Sigmoid colon (tissue), 7 donors: ENCODE data around the gene ZNF654. TPM values are rescaled to one million over a fixed set of nuclear protein-coding genes. Genes with fewer than 3 reads are reported as not detected.

ENCODE experiments used
- DNase-seq: peaks from one replicate; pipeline ENCODE4 v3.0.0-alpha.2; 2019
- H3K27ac ChIP-seq, 4 donors: fragments of 200-600 bp; sonication (generic); one replicate each; pipeline ENCODE4 v1.5.1; 2016 to 2019; ENCODE audit warnings: mild to moderate bottlenecking in 1 of 4
- H3K27me3 ChIP-seq, 3 donors: fragments of 200-600 bp; sonication (generic); one replicate each; pipeline ENCODE4 v1.5.1; 2019; ENCODE audit warnings: mild to moderate bottlenecking in 1 of 3
- H3K36me3 ChIP-seq, 4 donors: fragments of 200-600 bp; sonication (generic); one replicate each; pipeline ENCODE4 v1.5.1; 2016 to 2019
- H3K4me1 ChIP-seq, 4 donors: fragments of 200-600 bp; sonication (generic); one replicate each; pipeline ENCODE4 v1.5.1; 2017 to 2019
- H3K4me3 ChIP-seq, 4 donors: fragments of 200-600 bp; sonication (generic); one replicate each; pipeline ENCODE4 v1.5.1; 2017 to 2019; ENCODE audit warnings: mild to moderate bottlenecking in 2 of 4, moderate library complexity in 1 of 4
- H3K9me3 ChIP-seq, 4 donors: fragments of 200-600 bp in 3 of 4; sonication (generic) in 3 of 4; one replicate each; pipeline versions ENCODE4 v1.5.1 to v1.6.1; 2013 to 2019
- EP300 ChIP-seq, 4 donors: sonication (generic); formaldehyde crosslinking; IDR thresholded peaks; one replicate each; pipeline ENCODE4 v1.6.1; 2017; ENCODE audit warnings: antibody characterized with exemption in 4 of 4
- POLR2A ChIP-seq, 2 donors: fragments of 450-650 bp; IDR thresholded peaks; one replicate each; pipeline ENCODE4 v1.6.1; 2016; ENCODE audit warnings: antibody characterized with exemption in 2 of 2, mild to moderate bottlenecking in 2 of 2, moderate library complexity in 2 of 2
- POLR2AphosphoS5 ChIP-seq, 4 donors: sonication (generic); formaldehyde crosslinking; IDR thresholded peaks; one replicate each; pipeline ENCODE4 v1.6.1; 2017; ENCODE audit warnings: antibody characterized with exemption in 4 of 4
- WGBS, 2 donors: extraction: QIAGEN DNeasy Blood & Tissue Kit; methylation state at CpG; one replicate each; pipeline ENCODE4 v1.1.7; 2013; 5-methylcytosine and 5-hydroxymethylcytosine counted together
- intact Hi-C: fragments of 100-400 bp; cut with DNase I; formaldehyde crosslinking; loops from one replicate; pipeline ENCODE4 v1.15.1; 2023
- polyA plus RNA-seq, 3 donors: library from polyadenylated mRNA; stranded (reverse); fragments of 200-250 nt; gene quantifications; one replicate each; pipeline ENCODE4 v1.2.3, GENCODE V29; 2013
- total RNA-seq, 4 donors: library from RNA; depleted of rRNA; stranded (reverse); fragments of >200 nt; gene quantifications; one replicate each; pipeline ENCODE4 v1.1.0, GENCODE V29; 2016
- TF ChIP-seq, protein P1 (sequence below), 4 experiments: fragments of 450-650 bp in 3 of 4; fragments of 200-600 bp in 1 of 4; IDR thresholded peaks; one replicate each; pipeline ENCODE4 v1.5.1; 2016 to 2019; ENCODE audit warnings: antibody characterized with exemption in 4 of 4, mild to moderate bottlenecking in 3 of 4, moderate library complexity in 2 of 4
- donor health status: healthy with polysubstance abuse.
- donor health status: Bipolar disorder and iron deficiency.
- donor health status: healthy.

The ZNF654 gene
- total and polyA plus RNA-seq, 7 donors = 3.0 to 20.2 (median 17.8) TPM

DNA sequence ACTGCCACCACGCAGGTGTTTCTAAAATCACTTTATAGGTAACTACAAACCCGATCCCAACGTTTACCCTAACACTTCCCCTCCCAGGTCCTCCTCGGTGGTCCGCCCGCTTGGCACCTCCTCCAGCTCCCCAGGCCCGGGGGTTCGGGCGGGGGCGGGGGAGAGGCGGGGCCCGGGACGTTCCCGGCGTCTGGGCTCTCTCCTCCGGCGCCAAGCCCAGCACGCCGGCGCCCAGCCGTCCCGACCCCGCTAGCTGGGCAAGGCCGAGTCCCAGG lies 812 bp upstream of the ZNF654 start:
- Histone ChIP-seq H3K36me3 (peaks cover 8 to 31% (median 15%) of the 10 kb centered on the region in 4 donors), H3K4me1 (peaks cover 0 to 44% (median 29%) of the 10 kb centered on the region in 4 donors), H3K4me3 (peak overlapping the region; percentile 73 to 95 (median 86)), H3K27me3 (no peaks in the 10 kb centered on the region), H3K9me3 (no peaks in the 10 kb centered on the region), H3K27ac (peak overlapping the region; percentile 95 to 98 (median 96))
- WGBS, 2 donors = 0% methylated on average over 24 of the region's 24 CpGs
- intact Hi-C loops = no loop called here
- TF ChIP-seq POLR2A (IDR thresholded peaks at IDR 0.05) = no peak
- TF ChIP-seq EP300 (IDR thresholded peaks at IDR 0.05) = no peak
- no peak for TF ChIP-seq POLR2AphosphoS5 (IDR thresholded peaks at IDR 0.05)
- TF ChIP-seq, protein P1, sequence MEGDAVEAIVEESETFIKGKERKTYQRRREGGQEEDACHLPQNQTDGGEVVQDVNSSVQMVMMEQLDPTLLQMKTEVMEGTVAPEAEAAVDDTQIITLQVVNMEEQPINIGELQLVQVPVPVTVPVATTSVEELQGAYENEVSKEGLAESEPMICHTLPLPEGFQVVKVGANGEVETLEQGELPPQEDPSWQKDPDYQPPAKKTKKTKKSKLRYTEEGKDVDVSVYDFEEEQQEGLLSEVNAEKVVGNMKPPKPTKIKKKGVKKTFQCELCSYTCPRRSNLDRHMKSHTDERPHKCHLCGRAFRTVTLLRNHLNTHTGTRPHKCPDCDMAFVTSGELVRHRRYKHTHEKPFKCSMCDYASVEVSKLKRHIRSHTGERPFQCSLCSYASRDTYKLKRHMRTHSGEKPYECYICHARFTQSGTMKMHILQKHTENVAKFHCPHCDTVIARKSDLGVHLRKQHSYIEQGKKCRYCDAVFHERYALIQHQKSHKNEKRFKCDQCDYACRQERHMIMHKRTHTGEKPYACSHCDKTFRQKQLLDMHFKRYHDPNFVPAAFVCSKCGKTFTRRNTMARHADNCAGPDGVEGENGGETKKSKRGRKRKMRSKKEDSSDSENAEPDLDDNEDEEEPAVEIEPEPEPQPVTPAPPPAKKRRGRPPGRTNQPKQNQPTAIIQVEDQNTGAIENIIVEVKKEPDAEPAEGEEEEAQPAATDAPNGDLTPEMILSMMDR (IDR thresholded peaks at IDR 0.05) = no peak
- no peak for DNase-seq

DNA sequence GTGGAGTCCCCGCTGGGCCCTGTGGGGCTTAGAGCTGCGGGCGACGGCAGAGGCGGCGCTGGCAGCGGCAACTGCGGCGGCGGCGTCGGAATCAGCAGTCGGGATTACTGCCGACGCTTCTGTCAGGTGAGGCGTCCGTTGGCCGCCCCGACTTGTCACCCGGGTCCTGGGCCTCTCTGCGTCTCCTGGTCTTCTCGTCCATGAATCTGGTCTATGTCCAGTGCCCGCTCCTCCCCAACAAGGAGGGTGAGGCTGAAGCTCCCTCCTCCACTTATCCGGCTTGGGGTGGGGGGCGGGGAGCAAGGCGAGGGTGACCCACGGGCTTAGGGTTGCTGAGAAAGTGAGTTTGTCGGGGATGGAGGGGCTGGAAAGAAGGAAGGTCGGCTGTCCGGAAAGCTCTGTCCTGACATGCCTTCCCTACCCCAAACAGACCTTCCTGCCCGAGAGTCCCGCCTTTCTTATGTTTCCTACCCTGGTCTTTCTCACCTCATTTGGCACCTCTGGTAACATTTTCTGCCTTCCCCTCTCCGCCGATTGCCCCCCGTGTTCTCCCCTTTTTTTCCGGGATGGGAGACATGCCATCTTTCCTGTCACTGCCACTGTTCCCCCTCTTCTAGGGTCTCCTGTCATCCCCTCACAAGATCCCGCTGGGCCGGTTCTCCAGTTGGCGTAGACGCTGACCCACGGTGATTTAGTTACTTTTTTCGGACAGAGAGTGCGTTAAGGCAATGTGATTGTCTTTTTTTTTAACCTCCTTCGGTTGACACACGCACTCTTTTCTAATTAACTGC lies 520 bp downstream of the ZNF654 start:
- WGBS, 2 donors = 0 to 1% methylated on average over 45 of the region's 45 CpGs
- peaks cover 8 to 24% (median 12%) of the 10 kb centered on the region in 4 donors for H3K36me3 ChIP-seq
- H3K27ac ChIP-seq = peak overlapping the region; percentile 95 to 98 (median 96)
- H3K4me1 ChIP-seq = peaks cover 0 to 44% (median 31%) of the 10 kb centered on the region in 4 donors
- H3K9me3 ChIP-seq = no peaks in the 10 kb centered on the region
- H3K4me3 ChIP-seq = peak overlapping the region; percentile 73 to 97 (median 95)
- H3K27me3 ChIP-seq = no peaks in the 10 kb centered on the region
- peak; percentile 65 for DNase-seq
- TF ChIP-seq, protein P1 (IDR thresholded peaks at IDR 0.05) = no peak
- TF ChIP-seq EP300 (IDR thresholded peaks at IDR 0.05) (no peak), POLR2AphosphoS5 (IDR thresholded peaks at IDR 0.05) (no peak), POLR2A (IDR thresholded peaks at IDR 0.05) (no peak)
- intact Hi-C loops = loop anchor here (1.0 kb wide), 1 partner anchor 90 kb away; the partner anchor contains the start of gene C3orf38

DNA sequence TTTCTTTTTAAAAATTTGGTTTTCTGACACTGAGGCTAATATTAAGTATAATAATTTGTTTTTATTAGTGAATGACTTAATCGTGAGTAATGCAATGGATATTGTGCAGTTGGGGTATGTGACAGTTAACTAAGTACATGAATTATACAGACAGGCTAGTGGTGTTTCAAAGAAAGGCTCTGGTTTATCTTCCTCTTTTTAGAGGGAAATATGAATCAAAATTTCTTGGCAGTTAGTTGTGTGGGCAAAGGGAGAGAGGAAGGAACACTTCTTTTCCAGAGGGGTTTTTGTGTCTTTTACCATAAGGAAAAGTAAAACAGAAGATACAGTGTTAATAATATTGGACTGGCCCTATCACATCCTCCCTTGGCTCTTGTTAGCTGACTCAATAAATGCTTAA lies 2.7 kb downstream of the ZNF654 start:
- peaks cover 0 to 43% (median 27%) of the 10 kb centered on the region in 4 donors for H3K4me1 ChIP-seq
- intact Hi-C loops = no loop called here
- WGBS, 2 donors = 26 to 60% methylated on average over 1 of the region's 1 CpG

DNA sequence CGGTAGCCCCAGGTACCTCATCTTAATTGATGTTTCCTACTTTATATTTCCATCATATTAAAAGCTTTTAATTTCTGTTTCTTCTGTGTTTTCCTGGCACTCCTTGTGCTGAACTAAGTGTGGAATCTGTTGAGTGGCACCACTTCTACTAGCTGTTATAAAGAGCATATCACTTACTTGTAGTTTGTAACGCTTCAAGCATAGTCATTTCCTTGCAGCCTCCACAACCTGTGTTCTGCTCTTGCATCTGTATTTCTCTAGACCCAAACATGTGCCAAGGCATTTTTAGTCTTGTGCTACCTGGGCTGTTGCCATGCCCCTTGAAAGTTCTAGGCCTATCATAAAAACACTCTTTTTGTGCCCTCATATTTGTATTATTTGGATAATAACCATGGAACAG lies 16.0 kb downstream of the ZNF654 start:
- DNase-seq = no peak
- no peaks in the 10 kb centered on the region for H3K36me3 ChIP-seq
- intact Hi-C loops = no loop called here
- no peak overlapping the region for H3K4me3 ChIP-seq
- H3K4me1 ChIP-seq = peaks cover 0 to 19% (median 12%) of the 10 kb centered on the region in 4 donors
- no peak overlapping the region for H3K27ac ChIP-seq
- H3K27me3 ChIP-seq = no peaks in the 10 kb centered on the region
- TF ChIP-seq POLR2AphosphoS5 (IDR thresholded peaks at IDR 0.05) (no peak), POLR2A (IDR thresholded peaks at IDR 0.05) (no peak), EP300 (IDR thresholded peaks at IDR 0.05) (no peak)
- TF ChIP-seq, protein P1 (IDR thresholded peaks at IDR 0.05) = no peak
- H3K9me3 ChIP-seq = no peaks in the 10 kb centered on the region
- 78 to 81% methylated on average over 2 of the region's 2 CpGs for WGBS, 2 donors

More for the DNA sequence above, 2.7 kb downstream of the ZNF654 start:
- TF ChIP-seq POLR2AphosphoS5 (IDR thresholded peaks at IDR 0.05) = no peak
- TF ChIP-seq EP300 (IDR thresholded peaks at IDR 0.05) = no peak
- TF ChIP-seq, protein P1 (IDR thresholded peaks at IDR 0.05) = no peak
- no peak for TF ChIP-seq POLR2A (IDR thresholded peaks at IDR 0.05)
- Histone ChIP-seq H3K27me3 (no peaks in the 10 kb centered on the region), H3K36me3 (peaks cover 0 to 4% (median 0%) of the 10 kb centered on the region in 4 donors), H3K27ac (no peak overlapping the region), H3K9me3 (no peaks in the 10 kb centered on the region), H3K4me3 (no peak overlapping the region)
- no peak for DNase-seq
